ENCODE data around the gene SORCS2.

SORCS2 gene

GRCh38 chr4:7529368-7530080 is 337.2 kb downstream of the SORCS2 start:
- no peak for DNase-seq (ENCODE audit: low read depth in 2 of 2)

- DNase-seq (ENCODE audit: low read depth in 2 of 2) = no peak
Measured at GRCh38 chr4:7530082-7530481, 337.7 kb downstream of the SORCS2 start.

GRCh38 chr4:7530932-7531639 is 338.7 kb downstream of the SORCS2 start:
- no peak for DNase-seq (ENCODE audit: low read depth in 2 of 2)

DNA sequence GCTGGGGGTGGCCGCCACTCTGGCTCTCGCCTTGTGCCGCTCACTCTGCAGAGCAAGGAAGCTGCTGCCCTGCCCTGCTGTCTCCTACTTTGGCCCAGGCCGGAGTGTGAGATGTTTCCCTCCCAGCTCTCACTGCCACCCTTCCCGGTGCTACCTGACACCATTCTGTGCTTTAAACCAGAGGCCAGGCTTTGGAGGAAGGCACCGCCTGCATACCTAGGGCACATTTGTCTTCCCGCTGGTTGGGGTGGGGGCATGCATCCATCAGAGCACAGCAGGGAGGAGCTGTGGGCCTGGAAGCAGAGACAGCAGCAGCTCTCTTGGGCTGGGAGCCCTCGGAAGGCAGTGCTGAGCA is 339.3 kb downstream of the SORCS2 start:
- no peak for DNase-seq (ENCODE audit: low read depth in 2 of 2)

- no peak for DNase-seq (ENCODE audit: low read depth in 2 of 2)
Measured at GRCh38 chr4:7532043-7532442, 339.7 kb downstream of the SORCS2 start.

DNA sequence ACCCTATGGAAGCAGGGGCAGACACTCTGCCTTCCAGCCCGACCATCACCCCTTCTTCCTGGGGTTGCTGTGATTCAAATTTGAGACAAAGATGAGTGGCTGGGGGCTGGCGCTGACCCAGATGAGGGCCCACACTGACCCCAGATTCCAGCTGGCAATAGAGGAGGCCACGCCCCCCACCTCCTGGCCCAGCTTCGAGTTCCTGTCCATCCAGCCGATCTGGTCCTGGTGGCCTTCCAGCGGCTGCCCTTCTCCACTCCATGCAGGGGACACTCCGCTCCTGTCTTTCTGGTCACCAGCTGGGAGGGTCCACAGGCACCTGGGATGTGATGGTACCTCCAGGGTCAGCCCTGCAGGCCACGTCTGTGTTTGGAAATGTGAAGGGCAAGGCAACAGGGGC is 340.9 kb downstream of the SORCS2 start:
- no peak for DNase-seq (ENCODE audit: low read depth in 2 of 2)

GRCh38 chr4:7535094-7535493 is 342.8 kb downstream of the SORCS2 start:
- DNase-seq (ENCODE audit: low read depth in 2 of 2) = no peak

DNA sequence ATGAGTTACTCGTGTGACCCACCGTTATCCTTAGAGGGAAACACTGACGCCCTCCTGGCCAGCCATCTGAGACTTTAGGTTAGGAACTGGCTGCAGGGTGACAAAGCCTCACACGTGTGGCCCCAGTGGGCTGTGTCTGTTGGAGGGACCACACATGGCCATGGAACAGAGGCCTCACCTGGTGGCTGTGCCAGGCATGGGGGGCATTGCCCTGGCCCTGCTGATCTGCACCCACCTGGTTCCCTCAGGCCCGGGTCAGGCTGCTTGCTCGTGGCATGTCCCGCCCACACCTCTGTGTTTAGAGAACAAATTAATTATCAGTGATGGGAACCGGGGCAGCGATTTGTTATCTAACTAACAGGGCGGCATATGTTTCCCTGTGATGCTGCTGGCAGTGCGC is 343.3 kb downstream of the SORCS2 start:
- no peak for DNase-seq (ENCODE audit: low read depth in 2 of 2)

- DNase-seq (ENCODE audit: low read depth in 2 of 2) = no peak
Measured at GRCh38 chr4:7536876-7537275, 344.5 kb downstream of the SORCS2 start.

DNA sequence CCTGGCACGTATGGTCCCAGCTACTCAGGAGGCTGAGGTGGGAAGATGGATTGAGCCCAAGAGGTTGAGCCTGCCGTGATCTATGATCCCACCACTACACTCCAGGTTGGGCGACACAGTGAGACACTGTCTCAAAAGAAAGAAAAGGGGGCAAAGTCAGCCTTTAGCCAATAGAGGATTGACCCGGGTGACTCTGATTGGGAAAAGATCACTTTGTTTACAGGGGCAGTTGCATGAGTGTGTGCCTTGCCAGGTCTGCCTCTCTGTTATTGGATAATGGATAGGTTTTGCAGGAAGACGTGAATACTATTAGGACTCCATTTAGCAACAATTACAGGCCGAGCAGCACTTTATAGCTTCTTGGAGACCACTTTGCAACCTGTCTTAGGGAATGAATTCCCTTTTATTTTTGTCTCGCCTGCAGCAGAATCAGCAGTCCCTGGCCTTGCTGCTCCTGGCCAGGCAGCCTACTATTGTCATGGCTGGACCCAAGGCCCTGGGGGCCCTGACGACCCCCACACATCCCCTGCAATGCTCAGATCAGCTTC is 345.6 kb downstream of the SORCS2 start:
- DNase-seq (ENCODE audit: low read depth in 2 of 2) = no peak

- no peak for DNase-seq (ENCODE audit: low read depth in 2 of 2)
Measured at GRCh38 chr4:7538518-7538917, 346.2 kb downstream of the SORCS2 start.

- DNase-seq (ENCODE audit: low read depth in 2 of 2) = no peak
Measured at GRCh38 chr4:7539186-7539585, 346.8 kb downstream of the SORCS2 start.

- peak; percentile 8 to 27 for DNase-seq (ENCODE audit: low read depth in 2 of 2)
Measured at GRCh38 chr4:7539659-7540058, 347.3 kb downstream of the SORCS2 start.

DNA sequence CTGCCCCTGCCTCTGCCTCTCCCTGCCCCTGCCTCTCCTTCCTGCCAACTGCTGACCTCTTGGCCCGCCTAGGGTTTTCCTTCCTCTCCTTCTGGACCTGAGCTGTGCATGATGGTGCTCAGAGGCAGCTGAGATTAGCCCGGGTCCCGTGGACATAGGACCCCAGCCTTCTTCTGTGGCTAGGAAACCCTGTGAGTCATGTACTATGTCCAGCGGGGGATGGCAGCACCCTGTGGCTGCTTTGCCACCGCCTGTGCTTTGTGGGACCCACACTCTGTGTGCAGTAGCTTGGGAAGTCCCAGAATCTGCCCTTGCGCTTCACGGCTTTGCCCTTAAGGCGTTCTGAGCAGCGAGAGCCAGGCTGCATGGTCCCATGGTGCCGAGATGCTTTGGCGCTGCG is 347.9 kb downstream of the SORCS2 start:
- no peak for DNase-seq (ENCODE audit: low read depth in 2 of 2)

- DNase-seq (ENCODE audit: low read depth in 2 of 2) = no peak
Measured at GRCh38 chr4:7540654-7541413, 348.5 kb downstream of the SORCS2 start.

DNA sequence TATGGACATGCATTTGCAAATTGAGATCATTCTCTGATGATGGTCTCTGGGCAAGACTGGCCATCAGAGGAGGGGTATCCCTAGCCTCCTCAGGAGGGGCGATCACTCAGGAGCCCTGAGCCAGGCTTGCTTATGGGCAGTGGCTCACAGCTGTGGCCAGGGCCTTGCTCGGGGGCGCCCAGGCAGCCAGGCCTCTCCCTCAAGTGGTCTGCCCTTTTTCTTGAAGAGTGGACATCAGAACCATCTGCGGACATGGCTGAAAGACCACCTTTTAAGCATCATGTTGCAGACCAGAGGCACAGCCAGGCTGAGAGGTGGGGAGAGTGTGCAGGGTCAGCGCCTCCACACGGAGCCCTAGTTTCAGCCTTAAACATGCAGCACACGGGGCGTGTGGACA is 349.1 kb downstream of the SORCS2 start:
- no peak for DNase-seq (ENCODE audit: low read depth in 2 of 2)

DNA sequence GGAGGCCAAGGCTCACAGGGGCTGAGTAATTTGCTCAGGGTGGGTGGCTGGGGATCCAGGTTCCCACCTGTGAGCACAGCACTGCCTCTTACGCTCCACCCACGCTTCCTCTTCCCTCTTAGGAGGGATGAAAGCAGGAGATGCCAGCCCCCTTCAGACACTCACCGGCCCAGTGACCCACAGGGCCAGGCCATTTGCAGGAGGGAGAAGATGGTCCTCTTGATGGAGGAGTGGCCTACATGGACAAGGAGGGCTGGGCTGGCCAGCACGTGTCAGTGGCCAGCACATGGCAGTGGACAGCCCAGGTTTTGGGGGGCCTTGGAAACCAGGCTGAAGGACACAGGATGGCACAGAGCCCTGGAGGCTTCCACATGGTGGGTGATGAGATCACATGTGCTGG is 350.4 kb downstream of the SORCS2 start:
- DNase-seq (ENCODE audit: low read depth in 2 of 2) = no peak

GRCh38 chr4:7546152-7546808 is 353.9 kb downstream of the SORCS2 start:
- DNase-seq (ENCODE audit: low read depth in 2 of 2) = no peak

DNA sequence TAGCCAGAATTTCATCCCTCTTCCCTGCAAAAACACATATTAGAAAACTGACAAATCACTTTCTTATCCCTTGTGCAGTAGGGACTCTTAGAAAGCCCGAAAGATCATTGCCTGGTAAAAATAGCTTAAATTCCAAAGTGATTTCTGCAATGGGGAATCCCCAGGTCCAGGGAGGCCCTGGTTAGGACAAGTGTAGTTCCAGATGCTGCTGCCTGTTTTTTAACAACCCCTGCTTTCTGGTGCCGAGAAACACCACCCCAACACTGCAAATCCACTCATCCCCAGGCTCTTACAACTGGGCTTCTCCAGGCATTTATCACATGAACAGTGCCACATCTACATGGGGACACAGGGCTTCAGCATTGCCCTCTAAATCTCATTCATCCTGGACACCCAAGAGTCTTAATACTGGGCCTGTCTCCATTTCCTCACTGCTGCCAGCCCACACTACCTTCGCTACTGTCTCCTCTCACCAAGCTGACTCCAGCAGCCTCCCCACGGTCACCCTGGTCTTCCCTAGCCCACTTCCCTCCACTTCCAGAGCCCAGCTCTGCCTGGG is 354.6 kb downstream of the SORCS2 start:
- DNase-seq (ENCODE audit: low read depth in 2 of 2) = no peak

DNA sequence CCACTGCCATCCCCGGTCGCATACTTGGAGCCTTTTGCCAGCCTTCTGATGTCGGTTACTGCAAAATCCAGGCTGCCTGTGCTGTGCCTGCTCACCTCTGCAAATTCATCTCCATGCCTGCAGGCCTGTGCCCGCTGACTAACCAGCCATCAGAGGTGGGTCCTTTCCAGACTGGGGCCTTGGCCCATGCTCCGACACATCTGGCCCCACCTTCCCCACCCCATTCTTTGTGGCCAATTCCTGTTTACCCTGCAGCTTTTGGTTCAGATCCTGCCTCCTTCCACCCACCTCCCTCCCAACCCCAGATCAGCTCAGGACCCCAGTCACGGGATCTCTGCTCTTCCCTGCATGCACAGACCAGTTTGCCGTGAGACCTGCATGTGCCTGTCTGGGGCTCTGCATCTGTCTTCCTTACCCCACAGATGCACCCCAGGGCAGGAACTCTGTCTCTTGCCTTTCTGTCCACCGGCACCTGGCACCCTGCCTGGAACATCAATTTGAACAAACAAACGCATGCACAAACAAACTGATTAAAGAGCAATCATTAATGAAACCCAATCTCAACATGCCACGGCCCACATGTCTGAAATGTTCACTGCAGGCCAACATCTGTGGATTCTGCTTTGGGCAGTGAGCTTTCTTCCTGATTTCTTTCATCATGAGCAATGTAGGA is 355.2 kb downstream of the SORCS2 start:
- DNase-seq (ENCODE audit: low read depth in 2 of 2) = no peak

DNA sequence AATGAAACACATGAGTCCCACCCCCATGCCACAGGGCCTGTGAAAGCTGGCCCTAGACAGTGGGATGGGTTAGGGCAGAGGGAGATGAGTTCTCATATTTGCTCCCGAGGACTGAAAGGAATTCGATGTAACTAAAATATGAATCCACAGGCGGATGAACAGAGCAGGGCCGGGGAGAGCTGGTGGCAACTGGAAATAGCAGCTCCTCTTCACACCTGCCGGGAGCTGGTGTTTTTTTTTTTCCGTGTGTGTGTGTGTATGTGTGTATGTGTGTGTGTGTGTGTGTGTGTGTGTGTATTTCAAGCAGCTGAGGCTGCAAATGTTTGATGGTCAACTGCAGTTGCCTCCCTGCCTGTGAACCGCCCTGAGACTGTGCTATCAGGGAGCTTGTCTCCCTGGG is 357.5 kb downstream of the SORCS2 start:
- DNase-seq (ENCODE audit: low read depth in 2 of 2) = no peak
